Duodenal mucosa (tissue), 2 donors: Measurements from ENCODE around the gene FCGR3B.
"Not testable (repeated sequence)": the region's sequence is repeated elsewhere in the genome, so short reads cannot be mapped to it uniquely, and the experiment has no call there.

Experiments used
- H3K27ac ChIP-seq: one replicate; pipeline ENCODE4 v1.7.0; 2013; ENCODE audit warnings: low read depth, low read length
- H3K27me3 ChIP-seq, 2 donors: one replicate each; pipeline ENCODE4 v1.7.0; 2013; ENCODE audit warnings: low read length in 2 of 2, control low read depth in 1 of 2; ENCODE audit not compliant: insufficient read depth in 2 of 2, control insufficient read depth in 1 of 2
- H3K36me3 ChIP-seq, 2 donors: one replicate each; pipeline ENCODE4 v1.7.0; 2013; ENCODE audit warnings: low read length in 2 of 2, control low read depth in 1 of 2; ENCODE audit not compliant: insufficient read depth in 2 of 2, control insufficient read depth in 1 of 2
- H3K4me1 ChIP-seq, 2 donors: one replicate each; pipeline ENCODE4 v1.7.0; 2013; ENCODE audit warnings: low read length in 2 of 2, control low read depth in 1 of 2; ENCODE audit not compliant: insufficient read depth in 2 of 2, control insufficient read depth in 1 of 2
- H3K4me3 ChIP-seq, 2 donors: one replicate each; pipeline ENCODE4 v1.7.0; 2013; ENCODE audit warnings: low read length in 2 of 2, low read depth in 1 of 2
- H3K9ac ChIP-seq, 2 donors: one replicate each; pipeline ENCODE4 v1.7.0; 2013; ENCODE audit warnings: low read length in 2 of 2, low read depth in 1 of 2
- H3K9me3 ChIP-seq, 2 donors: one replicate each; pipeline ENCODE4 v1.7.0; 2013; ENCODE audit warnings: low read length in 2 of 2, control low read depth in 1 of 2; ENCODE audit not compliant: control insufficient read depth in 1 of 2

Gene FCGR3B

DNA sequence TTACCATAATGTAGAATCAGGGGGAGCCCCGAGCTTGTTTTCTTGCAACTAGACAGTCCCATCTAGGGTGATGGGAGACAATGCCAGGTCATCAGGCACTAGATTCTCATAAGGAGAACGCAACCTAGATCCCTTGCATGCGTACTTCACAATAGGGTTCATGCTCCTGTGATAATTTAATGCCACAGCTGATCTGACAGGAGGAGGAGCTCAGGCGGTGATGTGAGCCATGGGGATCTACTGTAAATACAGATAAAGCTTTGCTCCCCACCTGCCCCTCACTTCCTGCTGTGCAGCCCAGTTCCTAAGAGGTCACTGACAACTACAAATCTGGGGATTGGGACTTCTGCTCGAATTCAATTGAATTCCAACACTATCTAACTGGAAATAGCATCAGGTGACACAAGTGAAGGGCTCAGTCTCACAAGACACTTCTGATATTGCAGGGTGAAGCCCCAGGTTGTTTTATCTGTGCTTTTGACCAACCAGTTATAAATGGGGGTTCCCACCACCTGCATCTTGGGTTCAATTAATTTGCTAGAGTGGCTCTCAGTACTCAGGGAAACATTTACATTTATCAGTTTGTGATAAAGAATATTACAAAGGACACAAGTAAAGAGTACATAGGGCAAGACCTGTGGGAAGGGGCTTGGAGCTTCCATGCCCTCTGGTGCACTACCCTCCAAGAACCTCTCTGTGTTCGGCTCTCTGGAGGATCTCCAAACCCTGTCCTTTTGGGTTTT is 7.4 kb upstream of the FCGR3B start:
- H3K9ac ChIP-seq, H3K36me3 ChIP-seq, H3K4me1 ChIP-seq, H3K4me3 ChIP-seq, H3K27ac ChIP-seq, H3K9me3 ChIP-seq, H3K27me3 ChIP-seq: not testable (repeated sequence)

DNA sequence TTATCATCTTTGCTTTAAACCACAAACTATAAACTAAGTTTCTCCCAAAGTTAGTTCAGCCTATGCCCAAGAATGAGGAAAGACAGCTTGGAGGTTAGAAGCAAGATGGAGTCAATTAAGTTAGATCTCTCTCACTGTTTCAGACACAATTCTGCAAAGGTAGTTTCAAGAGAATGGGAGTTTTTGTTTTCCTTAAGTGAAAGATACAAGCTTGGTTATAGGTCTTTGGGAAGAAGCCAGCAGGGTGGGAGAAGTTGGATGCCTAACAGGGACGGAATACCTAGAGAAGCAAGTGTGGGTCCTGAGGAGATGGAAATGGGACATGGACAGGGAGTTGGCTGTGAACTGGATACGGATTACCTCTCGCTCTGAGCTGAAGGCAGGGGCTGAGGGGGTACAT is 6.0 kb upstream of the FCGR3B start:
- H3K27me3 ChIP-seq, H3K36me3 ChIP-seq, H3K9me3 ChIP-seq, H3K27ac ChIP-seq, H3K4me1 ChIP-seq, H3K4me3 ChIP-seq, H3K9ac ChIP-seq: not testable (repeated sequence)

DNA sequence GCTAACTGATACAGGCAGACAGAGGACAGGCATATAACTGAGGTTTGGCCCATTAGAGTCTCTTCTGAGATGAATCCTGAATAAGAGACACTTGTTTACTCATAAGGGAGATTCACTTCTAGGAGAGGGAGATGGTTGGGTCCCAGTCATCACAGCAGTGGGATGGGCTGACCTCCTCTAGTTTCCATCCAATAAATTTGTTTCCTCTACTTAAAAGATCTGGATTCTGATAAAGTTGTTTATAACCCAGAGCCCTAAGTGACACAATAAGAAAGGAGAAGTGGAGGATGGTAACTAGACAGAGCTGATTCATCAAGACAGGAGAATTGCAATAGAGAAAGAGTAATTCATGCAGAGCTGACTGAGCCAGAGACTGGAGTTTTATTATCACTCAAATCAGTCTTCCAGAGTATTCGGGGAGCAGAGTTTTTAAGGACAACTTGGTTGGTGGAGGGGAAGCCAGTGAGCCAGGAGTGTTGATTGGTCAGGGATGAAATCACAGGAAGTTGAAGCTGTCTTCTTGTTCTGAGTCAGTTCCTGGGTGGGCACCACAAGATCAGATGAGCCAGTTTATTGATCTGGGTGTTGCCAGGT is 5.3 kb upstream of the FCGR3B start:
- not testable (repeated sequence) for H3K9ac ChIP-seq, H3K27ac ChIP-seq, H3K36me3 ChIP-seq, H3K4me3 ChIP-seq, H3K9me3 ChIP-seq, H3K4me1 ChIP-seq, H3K27me3 ChIP-seq

DNA sequence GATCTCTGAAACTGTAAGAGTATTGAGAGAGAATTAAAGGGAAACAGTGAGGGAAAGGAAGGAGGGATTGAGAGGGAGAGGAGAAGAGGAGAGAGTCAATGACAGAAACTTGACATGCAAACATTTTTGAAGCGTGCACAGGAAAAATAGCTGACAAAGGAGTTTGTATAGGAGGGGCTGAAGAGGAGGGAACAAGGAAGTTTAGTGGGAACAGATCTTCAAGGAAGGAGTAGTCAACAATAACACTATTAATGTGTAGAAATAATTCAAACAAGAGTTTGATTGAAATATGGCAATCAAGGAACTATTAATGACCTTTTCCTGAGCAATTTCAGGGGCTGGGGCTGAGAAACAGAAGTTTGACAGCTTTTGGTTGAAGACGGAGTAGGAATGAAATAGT is 4.0 kb upstream of the FCGR3B start:
- H3K27me3 ChIP-seq, H3K9ac ChIP-seq, H3K27ac ChIP-seq, H3K4me1 ChIP-seq, H3K36me3 ChIP-seq, H3K9me3 ChIP-seq, H3K4me3 ChIP-seq: not testable (repeated sequence)

DNA sequence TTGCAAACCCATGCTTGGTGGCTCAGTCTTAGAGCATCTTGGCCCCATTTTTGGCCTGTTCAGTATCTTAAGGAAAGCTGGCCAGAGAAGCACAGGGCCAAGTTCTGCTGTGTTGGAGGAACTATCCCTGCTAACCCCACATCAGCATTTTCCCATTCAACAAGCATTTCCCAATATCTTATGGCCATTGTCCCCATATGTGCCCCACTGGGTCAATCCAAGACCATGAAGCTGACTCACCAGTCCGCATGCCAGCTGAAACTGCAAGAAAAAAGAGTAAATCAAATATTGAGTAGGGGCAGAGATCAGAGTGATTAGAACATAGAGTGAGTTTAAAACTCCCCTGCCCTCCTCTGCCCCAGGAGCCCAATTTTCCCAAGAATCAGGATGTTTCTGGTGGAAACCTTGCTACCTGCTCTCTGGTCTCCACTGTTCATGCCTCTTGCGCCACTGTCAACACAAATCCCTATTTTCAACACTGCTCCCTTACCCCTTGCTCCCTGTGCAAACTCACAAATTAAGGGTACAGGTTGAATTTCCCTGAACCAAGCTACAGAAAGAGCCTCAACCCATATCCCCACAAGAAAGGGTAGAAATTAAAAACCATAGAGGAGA is 741 bp downstream of the FCGR3B start:
- H3K36me3 ChIP-seq, H3K4me1 ChIP-seq, H3K9ac ChIP-seq, H3K27ac ChIP-seq, H3K9me3 ChIP-seq, H3K4me3 ChIP-seq, H3K27me3 ChIP-seq: not testable (repeated sequence)

DNA sequence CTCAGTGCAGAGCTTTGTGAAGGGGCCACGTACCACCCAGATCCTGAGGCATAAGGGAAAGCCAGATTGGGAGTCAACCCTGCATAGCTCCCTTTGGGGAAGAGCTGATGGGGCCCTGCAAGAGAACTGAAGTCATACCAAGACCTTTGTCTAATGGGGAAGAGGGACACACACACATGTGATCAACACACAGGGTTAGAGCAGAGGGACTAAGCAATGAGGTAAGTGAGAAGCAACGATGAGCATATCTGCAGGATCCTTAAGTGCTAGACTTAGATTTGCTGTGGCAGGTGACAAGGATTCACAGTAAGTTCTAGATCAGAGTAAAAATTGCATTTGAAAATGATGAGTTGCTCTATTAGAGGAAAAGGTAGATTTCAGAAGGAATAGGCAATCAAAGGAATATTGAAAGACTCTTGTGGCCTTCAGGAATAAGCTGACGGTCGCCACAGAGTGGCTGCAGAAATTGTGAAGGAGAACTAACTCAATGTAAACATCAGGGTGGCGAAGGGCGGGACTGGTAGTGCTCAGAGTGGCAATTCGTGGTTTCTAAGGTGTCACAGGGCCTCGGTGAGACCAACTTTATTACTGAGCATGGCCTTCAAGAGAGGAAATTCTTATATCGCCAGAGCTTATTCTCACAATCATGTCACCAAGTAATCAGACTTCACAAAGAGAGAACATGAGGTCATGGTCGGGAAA is 4.4 kb downstream of the FCGR3B start:
- not testable (repeated sequence) for H3K36me3 ChIP-seq, H3K9me3 ChIP-seq, H3K27me3 ChIP-seq, H3K4me3 ChIP-seq, H3K9ac ChIP-seq, H3K4me1 ChIP-seq, H3K27ac ChIP-seq

DNA sequence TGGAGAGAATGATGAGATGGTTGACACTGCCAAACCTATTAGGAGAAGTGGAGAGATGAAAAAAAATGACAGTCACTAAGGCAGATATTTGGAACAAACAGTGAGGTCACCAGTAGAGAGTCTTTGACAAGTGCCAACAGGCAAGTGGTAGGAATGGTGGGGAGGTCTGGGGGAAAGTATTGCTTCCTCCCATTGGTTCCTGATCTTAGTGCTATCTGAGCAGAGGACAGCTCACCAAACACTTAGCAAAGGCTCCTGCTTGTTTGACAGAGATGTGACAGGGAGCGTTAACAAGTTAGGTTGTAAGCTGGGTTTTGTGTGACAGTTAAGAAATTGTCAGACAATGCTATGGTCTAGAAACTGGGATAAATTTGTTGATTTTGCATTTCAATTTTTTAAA is 6.4 kb downstream of the FCGR3B start:
- H3K9me3 ChIP-seq, H3K9ac ChIP-seq, H3K36me3 ChIP-seq, H3K27me3 ChIP-seq, H3K4me3 ChIP-seq, H3K27ac ChIP-seq, H3K4me1 ChIP-seq: not testable (repeated sequence)

DNA sequence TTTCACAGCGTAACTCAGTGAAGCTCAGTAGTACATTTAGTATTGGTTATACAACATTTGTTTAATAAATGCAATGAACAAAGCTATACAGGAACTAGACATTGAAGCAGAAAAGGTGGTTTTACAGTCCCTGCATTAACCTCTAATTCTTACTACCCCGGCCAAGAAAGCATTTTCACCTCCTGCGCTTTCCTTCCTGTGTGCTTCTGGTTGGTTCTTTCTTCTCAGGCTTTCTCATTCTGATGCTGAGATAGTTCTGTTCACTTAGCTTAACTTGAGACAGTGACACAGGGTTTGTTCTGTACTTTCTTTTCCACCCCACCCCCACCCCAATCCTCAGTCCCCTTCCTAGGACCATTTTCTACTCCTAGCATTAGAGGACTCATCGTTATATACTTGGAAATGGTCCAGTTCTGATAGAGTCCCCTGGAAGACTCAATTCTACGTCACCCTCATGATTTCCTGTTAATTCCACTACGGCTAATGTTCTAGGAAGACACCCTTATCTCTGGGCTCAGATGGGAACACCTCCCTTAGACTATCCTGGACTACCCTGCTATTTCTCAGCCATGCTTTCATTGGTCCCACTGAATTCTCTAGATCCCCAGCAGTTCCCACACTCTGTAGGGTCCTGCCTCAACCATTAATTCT is 7.5 kb downstream of the FCGR3B start:
- not testable (repeated sequence) for H3K9ac ChIP-seq, H3K36me3 ChIP-seq, H3K27ac ChIP-seq, H3K4me3 ChIP-seq, H3K4me1 ChIP-seq, H3K9me3 ChIP-seq, H3K27me3 ChIP-seq

DNA sequence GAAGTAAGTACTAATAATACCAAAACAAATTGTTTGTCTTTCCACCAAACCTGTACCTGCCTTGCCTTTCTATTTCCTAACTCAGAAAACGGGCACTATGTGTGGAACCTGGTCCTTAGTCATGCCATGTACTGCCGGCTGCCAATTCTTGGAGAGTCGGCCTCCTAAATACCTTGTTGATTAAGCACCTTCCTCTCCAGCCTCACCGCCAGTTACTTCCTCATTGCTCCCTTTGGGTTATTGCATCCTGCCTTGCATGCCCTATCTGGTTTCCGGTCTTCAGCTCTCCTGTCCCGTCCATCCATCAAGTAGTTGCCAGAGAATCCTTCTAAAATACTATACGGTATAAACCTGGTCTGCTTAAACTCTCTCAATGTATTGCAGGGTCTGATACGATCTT is 8.9 kb downstream of the FCGR3B start:
- H3K36me3 ChIP-seq, H3K27ac ChIP-seq, H3K27me3 ChIP-seq, H3K4me1 ChIP-seq, H3K9me3 ChIP-seq, H3K9ac ChIP-seq, H3K4me3 ChIP-seq: not testable (repeated sequence)
